Neural progenitor cell (in vitro differentiated cells): ENCODE results near the gene ADAMTS18. TPM values are rescaled to one million over a fixed set of nuclear protein-coding genes. Genes with fewer than 3 reads are reported as not detected.

Source experiments
- DNase-seq: peaks from one replicate; pipeline ENCODE4 v3.0.0-alpha.2; 2016; ENCODE audit warnings: low spot score
- H2AFZ ChIP-seq: fragments of 200-600 bp; sonication (generic); replicated peaks from 2 replicates; pipeline ENCODE4 v1.6.1; 2016; ENCODE audit warnings: antibody characterized with exemption
- H3F3A ChIP-seq: fragments of 200-600 bp; sonication (generic); 2 replicates; pipeline ENCODE4 v1.6.1; 2016; ENCODE audit warnings: antibody characterized with exemption, low read depth
- H3K27ac ChIP-seq: fragments of 200-600 bp; sonication (generic); 2 replicates; pipeline ENCODE4 v1.5.1; 2016; ENCODE audit warnings: mild to moderate bottlenecking
- H3K27me3 ChIP-seq: fragments of 200-600 bp; sonication (generic); 2 replicates; pipeline ENCODE4 v1.6.1; 2016; ENCODE audit warnings: mild to moderate bottlenecking, moderate library complexity
- H3K36me3 ChIP-seq: fragments of 200-600 bp; sonication (generic); 2 replicates; pipeline ENCODE4 v1.5.1; 2016
- H3K4me1 ChIP-seq: fragments of 200-600 bp; sonication (generic); 2 replicates; pipeline ENCODE4 v1.6.1; 2016; ENCODE audit warnings: mixed run types
- H3K4me2 ChIP-seq: fragments of 200-600 bp; sonication (generic); 2 replicates; pipeline ENCODE4 v1.6.1; 2016
- H3K4me3 ChIP-seq: fragments of 200-600 bp; sonication (generic); 2 replicates; pipeline ENCODE4 v1.5.1; 2016
- H3K79me2 ChIP-seq: fragments of 200-600 bp; sonication (generic); 2 replicates; pipeline ENCODE4 v1.6.1; 2016; ENCODE audit warnings: low read depth
- H3K9ac ChIP-seq: fragments of 200-600 bp; sonication (generic); 2 replicates; pipeline ENCODE4 v1.6.1; 2016
- H3K9me3 ChIP-seq: fragments of 200-600 bp; sonication (generic); 2 replicates; pipeline ENCODE4 v1.5.1; 2016; ENCODE audit warnings: low read depth
- H4K20me1 ChIP-seq: fragments of 200-600 bp; sonication (generic); 2 replicates; pipeline ENCODE4 v1.6.1; 2016; ENCODE audit warnings: low read depth
- H3K27ac Mint-ChIP-seq: 3 replicates; pipeline ENCODE4 v1.8.0; 2021; ENCODE audit warnings: mixed read lengths
- H3K27me3 Mint-ChIP-seq: 2 replicates; pipeline ENCODE4 v1.8.0; 2022; ENCODE audit warnings: low read depth, mild to moderate bottlenecking, inconsistent platforms, moderate library complexity, mixed read lengths; ENCODE audit not compliant: insufficient read depth
- H3K36me3 Mint-ChIP-seq: 3 replicates; pipeline ENCODE4 v1.8.0; 2021; ENCODE audit warnings: mixed read lengths
- H3K4me1 Mint-ChIP-seq: 3 replicates; pipeline ENCODE4 v1.8.0; 2021; ENCODE audit warnings: mixed read lengths
- H3K4me3 Mint-ChIP-seq: 3 replicates; pipeline ENCODE4 v1.8.0; 2021; ENCODE audit warnings: mild to moderate bottlenecking, moderate library complexity, mixed read lengths
- H3K9me3 Mint-ChIP-seq: 3 replicates; pipeline ENCODE4 v1.8.0; 2020; ENCODE audit warnings: mixed read lengths
- CTCF ChIP-seq: fragments of 200-600 bp; sonication (generic); IDR thresholded peaks from 2 replicates; pipeline ENCODE4 v1.5.1; 2017; ENCODE audit warnings: antibody characterized with exemption, mild to moderate bottlenecking
- EZH2 ChIP-seq: fragments of 200-600 bp; sonication (generic); IDR thresholded peaks from 2 replicates; pipeline ENCODE4 v1.6.1; 2017; ENCODE audit warnings: antibody characterized with exemption, mild to moderate bottlenecking, moderate library complexity
- EZH2phosphoT487 ChIP-seq: fragments of 200-600 bp; sonication (generic); IDR thresholded peaks from 2 replicates; pipeline ENCODE4 v1.6.1; 2017; ENCODE audit warnings: antibody characterized with exemption
- total RNA-seq: library from RNA; depleted of rRNA; stranded (reverse); fragments of >200 nt; gene quantifications from 2 replicates; pipeline ENCODE4 v1.2.3, GENCODE V29; 2015; ENCODE audit warnings: low replicate concordance

ADAMTS18 gene
- total RNA-seq, 1 donor from 2014 or later: 1.9 TPM

GRCh38 chr16:77324729-77325128 is 110.1 kb downstream of the ADAMTS18 start:
- no peaks in the 10 kb centered on the region for H3K9me3 ChIP-seq
- Mint-ChIP-seq H3K4me1 (peaks cover 17% of the 10 kb centered on the region), H3K27me3 (peaks cover 2% of the 10 kb centered on the region), H3K36me3 (peaks cover 2% of the 10 kb centered on the region), H3K27ac (no peak overlapping the region), H3K9me3 (no peaks in the 10 kb centered on the region), H3K4me3 (no peak overlapping the region)
- no peaks in the 10 kb centered on the region for H3K79me2 ChIP-seq
- H4K20me1 ChIP-seq: peaks cover 3% of the 10 kb centered on the region
- H3K27me3 ChIP-seq: peaks cover 20% of the 10 kb centered on the region
- no peak overlapping the region for H3K9ac ChIP-seq
- no peaks in the 10 kb centered on the region for H3K36me3 ChIP-seq
- H3K27ac ChIP-seq: no peak overlapping the region
- TF ChIP-seq EZH2phosphoT487 (no peak), CTCF (no peak), EZH2 (no peak)
- no peaks in the 10 kb centered on the region for H3F3A ChIP-seq
- H2AFZ ChIP-seq: no peak overlapping the region
- no peak overlapping the region for H3K4me3 ChIP-seq
- H3K4me2 ChIP-seq: no peak overlapping the region
- no peak for DNase-seq
- peaks cover under 1% of the 10 kb centered on the region for H3K4me1 ChIP-seq

DNA sequence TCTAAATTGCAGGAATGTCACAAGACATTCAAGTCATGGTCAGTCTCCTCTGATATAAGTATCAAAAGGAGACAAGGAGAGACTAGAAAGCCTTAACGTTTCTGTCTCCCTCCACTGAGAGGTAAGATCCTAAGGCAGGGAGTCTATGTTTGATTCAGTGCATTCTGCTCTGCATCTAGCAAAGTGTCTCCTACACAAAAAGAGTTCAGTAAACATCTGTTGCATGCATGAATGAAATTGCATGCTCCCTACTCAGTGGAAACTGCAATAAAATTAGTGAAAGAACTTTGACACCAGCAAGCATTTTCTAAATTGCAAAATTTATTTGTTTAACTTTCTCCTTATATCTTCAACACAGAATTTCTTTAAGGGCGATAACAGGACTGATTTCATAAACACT is 111.1 kb downstream of the ADAMTS18 start:
- Histone ChIP-seq H2AFZ (no peak overlapping the region), H3K27ac (no peak overlapping the region), H3K9ac (no peak overlapping the region), H3K4me3 (no peak overlapping the region), H3F3A (no peaks in the 10 kb centered on the region), H4K20me1 (no peaks in the 10 kb centered on the region), H3K36me3 (no peaks in the 10 kb centered on the region), H3K9me3 (no peaks in the 10 kb centered on the region), H3K4me1 (no peaks in the 10 kb centered on the region), H3K4me2 (no peak overlapping the region), H3K79me2 (no peaks in the 10 kb centered on the region), H3K27me3 (peaks cover 13% of the 10 kb centered on the region)
- H3K27me3 Mint-ChIP-seq: peaks cover under 1% of the 10 kb centered on the region
- H3K4me3 Mint-ChIP-seq: no peak overlapping the region
- TF ChIP-seq CTCF (no peak), EZH2phosphoT487 (no peak), EZH2 (no peak)
- H3K9me3 Mint-ChIP-seq: no peaks in the 10 kb centered on the region
- H3K36me3 Mint-ChIP-seq: peaks cover 2% of the 10 kb centered on the region
- peaks cover 13% of the 10 kb centered on the region for H3K4me1 Mint-ChIP-seq
- H3K27ac Mint-ChIP-seq: no peak overlapping the region
- DNase-seq: no peak

DNA sequence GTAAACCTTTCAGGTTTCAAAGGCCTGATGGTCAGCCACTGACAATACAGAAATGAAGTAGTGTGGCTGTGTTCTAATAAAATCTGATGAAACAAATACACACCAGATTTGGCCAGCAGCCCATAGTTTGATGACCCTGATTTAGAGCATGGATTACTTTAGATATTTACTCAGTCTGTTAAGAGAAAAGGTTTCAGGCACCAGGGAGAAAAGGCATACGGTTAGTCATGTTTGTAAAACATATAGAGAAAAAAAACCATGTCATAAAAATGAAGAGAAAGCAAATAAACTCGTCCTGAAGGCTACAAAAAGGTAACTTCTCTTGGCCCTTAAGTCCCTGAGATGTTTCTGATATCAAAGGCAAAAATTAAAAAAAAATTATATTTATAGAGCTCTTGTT is 112.1 kb downstream of the ADAMTS18 start:
- Mint-ChIP-seq H3K27me3 (no peaks in the 10 kb centered on the region), H3K27ac (no peak overlapping the region), H3K4me3 (no peak overlapping the region), H3K4me1 (peaks cover 5% of the 10 kb centered on the region), H3K9me3 (no peaks in the 10 kb centered on the region), H3K36me3 (peaks cover 2% of the 10 kb centered on the region)
- Histone ChIP-seq H4K20me1 (no peaks in the 10 kb centered on the region), H3K27me3 (peaks cover 3% of the 10 kb centered on the region), H3K9me3 (no peaks in the 10 kb centered on the region), H3K9ac (no peak overlapping the region), H2AFZ (no peak overlapping the region), H3K27ac (no peak overlapping the region), H3K36me3 (no peaks in the 10 kb centered on the region), H3F3A (no peaks in the 10 kb centered on the region), H3K4me2 (no peak overlapping the region), H3K4me1 (no peaks in the 10 kb centered on the region), H3K4me3 (no peak overlapping the region), H3K79me2 (no peaks in the 10 kb centered on the region)
- TF ChIP-seq EZH2phosphoT487 (no peak), EZH2 (no peak), CTCF (no peak)
- no peak for DNase-seq
